ENCODE data around the gene GPATCH1. TPM values are rescaled to one million over a fixed set of nuclear protein-coding genes. Genes with fewer than 3 reads are reported as not detected.

The GPATCH1 gene
- total RNA-seq, 1 experiment from 2014 or later, result 7.8 TPM

GRCh38 chr19:33150852-33151518, 70.0 kb downstream of the GPATCH1 start:
- Histone ChIP-seq H2AFZ (ENCODE audit: low read depth, low read length, poor library complexity, severe bottlenecking) (no peak overlapping the region), H3K4me2 (ENCODE audit: low read length) (no peak overlapping the region), H3K9ac (ENCODE audit: low read length) (no peak overlapping the region), H3K36me3 (ENCODE audit: control insufficient read depth in 1 of 2, insufficient read depth in 2 of 2, low read length in 2 of 2) (no peaks in the 10 kb centered on the region), H3K27ac (ENCODE audit: low read depth, low read length) (no peak overlapping the region), H3K79me2 (ENCODE audit: insufficient read depth, low read length) (no peaks in the 10 kb centered on the region), H3K9me2 (ENCODE audit: insufficient read depth) (no peaks in the 10 kb centered on the region), H4K20me1 (ENCODE audit: insufficient read depth) (no peaks in the 10 kb centered on the region), H3K9me3 (ENCODE audit: control insufficient read depth in 1 of 2, insufficient read depth in 1 of 2, low read depth in 1 of 2, low read length in 2 of 2) (no peaks in the 10 kb centered on the region), H3K4me1 (ENCODE audit: control insufficient read depth in 1 of 2, insufficient read depth in 2 of 2, low read length in 2 of 2) (no peaks in the 10 kb centered on the region), H3K4me3 (replicated peaks in 1 of 2; ENCODE audit: low read depth in 1 of 2, low read length in 2 of 2) (no peak overlapping the region), H3K27me3 (ENCODE audit: insufficient read depth, low read length) (no peaks in the 10 kb centered on the region)
- intact Hi-C loops (cut with micrococcal nuclease), result no loop called here
- TF ChIP-seq EZH2phosphoT487 (IDR thresholded peaks at IDR 0.05; ENCODE audit: borderline replicate concordance) (no peak), POLR2AphosphoS5 (IDR thresholded peaks at IDR 0.05; ENCODE audit: low read depth, low read length) (no peak), FOSL1 (IDR thresholded peaks at IDR 0.05; ENCODE audit: low read depth) (no peak), REST (IDR thresholded peaks at IDR 0.05; ENCODE audit: low read depth) (no peak), SP1 (IDR thresholded peaks at IDR 0.05; ENCODE audit: low read depth) (no peak), TCF7L2 (IDR thresholded peaks at IDR 0.05; ENCODE audit: borderline replicate concordance, extremely low read depth, insufficient read depth, insufficient read length) (no peak), CEBPB (IDR thresholded peaks at IDR 0.05; ENCODE audit: low read depth) (no peak), ELF1 (IDR thresholded peaks at IDR 0.05; ENCODE audit: borderline replicate concordance, low read depth) (no peak), ZNF274 (IDR thresholded peaks at IDR 0.05; ENCODE audit: low read depth, low read length) (no peak)
- ATAC-seq (no peak), DNase-seq (ENCODE audit: low read depth, low spot score) (no peak)
- ChIA-PET POLR2A (no interaction called here), RAD21 (ENCODE audit: low non-redundant PET in 1 of 2, low total read pairs in 2 of 2, uncharacterized antibody in 2 of 2, unreplicated experiment in 2 of 2) (no interaction called here), CTCF (interaction anchor here (1.0 to 2.1 kb wide), 2 partner anchors 33 kb away, joined by 4 to 5 read pairs; no protein-coding TSS in a partner anchor)
- no TSS peak for BruUV-seq (replicated peaks)
